ENCODE results near the gene COL24A1.
"Not testable (repeated sequence)": the region's sequence is repeated elsewhere in the genome, so short reads cannot be mapped to it uniquely, and the experiment has no call there.

COL24A1 gene

GRCh38 chr1:85798419-85798818 is 358.2 kb downstream of the COL24A1 start:
- DNase-seq = no peak

DNA sequence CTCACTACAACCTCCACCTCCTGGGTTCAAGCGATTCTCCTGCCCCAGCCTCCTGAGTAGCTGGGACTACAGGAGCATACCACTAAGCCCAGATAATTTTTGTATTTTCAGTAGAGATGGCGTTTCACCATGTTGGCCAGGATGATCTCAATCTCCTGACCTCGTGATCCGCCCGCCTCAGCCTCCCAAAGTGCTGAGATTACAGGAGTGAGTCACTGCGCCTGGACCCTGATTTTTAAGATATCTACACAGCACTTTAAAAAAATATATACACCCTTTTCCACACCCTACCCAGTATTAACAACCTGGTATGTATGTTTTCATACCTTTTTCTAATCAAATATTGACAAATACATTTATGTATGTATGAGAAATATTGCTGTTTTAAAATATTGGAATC is 379.6 kb downstream of the COL24A1 start:
- not testable (repeated sequence) for DNase-seq

DNA sequence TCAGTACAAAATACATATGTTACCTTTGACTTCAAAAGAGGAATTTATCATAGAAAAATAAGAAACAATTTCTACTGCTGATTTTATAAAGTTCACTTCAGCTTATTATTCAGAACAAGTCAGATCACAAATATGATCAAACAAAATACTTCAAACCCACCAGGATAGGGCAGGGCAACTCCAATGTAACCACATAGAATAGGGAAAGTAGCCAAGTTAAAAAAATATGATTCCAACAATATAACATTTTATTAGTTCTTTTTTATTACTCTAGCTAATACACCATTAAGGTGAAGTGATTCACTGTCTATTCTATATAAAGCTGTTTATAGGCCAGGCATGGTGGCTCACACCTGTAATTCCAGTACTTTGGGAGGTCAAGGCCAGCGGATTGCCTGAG is 393.8 kb downstream of the COL24A1 start:
- no peak for DNase-seq

DNA sequence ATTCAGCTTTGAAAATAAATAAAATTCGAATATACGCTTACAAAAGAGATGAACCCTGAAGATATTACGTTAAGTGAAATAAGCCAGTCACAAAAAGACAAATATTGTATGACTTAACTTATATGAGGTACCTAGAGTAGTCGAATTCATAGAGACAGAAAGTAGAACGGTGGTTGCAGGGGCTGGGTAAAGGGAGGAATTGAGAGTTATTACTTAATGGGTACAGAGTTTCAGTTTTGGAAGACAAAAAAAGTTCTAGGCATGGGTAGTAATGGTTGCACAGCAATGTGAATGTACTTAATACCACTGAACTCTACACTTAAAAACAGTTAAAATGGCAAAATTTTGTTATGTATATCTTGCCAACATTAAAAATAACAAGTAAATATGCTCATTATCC is 399.7 kb downstream of the COL24A1 start:
- no peak for DNase-seq

DNA sequence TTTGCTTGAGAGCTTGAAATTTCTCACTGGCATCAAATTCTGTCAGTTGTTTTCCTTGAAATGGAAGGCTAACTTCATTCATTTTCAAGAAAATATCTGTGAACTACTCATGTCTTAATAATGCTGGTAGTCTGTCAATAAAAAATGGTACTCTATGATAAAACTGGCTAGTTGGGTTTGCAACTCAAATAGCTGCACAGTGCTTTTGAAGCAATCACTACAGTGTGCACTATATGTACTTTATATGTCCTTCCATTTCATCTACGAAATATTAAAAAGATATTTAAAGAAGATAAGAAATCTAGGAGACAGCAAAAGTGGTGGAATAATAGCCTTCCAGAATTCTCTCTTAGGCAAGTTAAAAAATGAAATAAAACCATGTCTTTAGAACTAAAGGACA is 408.5 kb downstream of the COL24A1 start:
- DNase-seq = no peak

DNA sequence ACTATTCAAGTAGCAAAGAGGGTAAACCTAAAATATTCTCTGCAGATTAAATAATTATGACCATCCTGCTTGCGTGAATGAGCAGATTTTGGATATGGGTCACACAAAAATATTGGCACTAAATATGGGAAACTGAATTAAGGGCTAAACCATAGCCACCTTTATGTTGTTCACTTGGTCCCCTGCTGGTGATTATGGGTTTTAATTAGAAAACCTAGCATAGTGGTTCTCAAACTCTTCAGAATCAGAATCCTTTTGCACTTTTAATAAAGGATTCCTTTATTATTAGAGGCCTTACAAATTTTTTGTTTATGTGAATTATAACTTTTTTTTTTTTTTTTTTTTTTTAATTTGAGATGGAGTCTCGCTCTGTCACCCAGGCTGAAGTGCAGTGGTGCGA is 409.8 kb downstream of the COL24A1 start:
- DNase-seq = no peak

GRCh38 chr1:85743814-85744213 is 412.8 kb downstream of the COL24A1 start:
- DNase-seq = no peak

DNA sequence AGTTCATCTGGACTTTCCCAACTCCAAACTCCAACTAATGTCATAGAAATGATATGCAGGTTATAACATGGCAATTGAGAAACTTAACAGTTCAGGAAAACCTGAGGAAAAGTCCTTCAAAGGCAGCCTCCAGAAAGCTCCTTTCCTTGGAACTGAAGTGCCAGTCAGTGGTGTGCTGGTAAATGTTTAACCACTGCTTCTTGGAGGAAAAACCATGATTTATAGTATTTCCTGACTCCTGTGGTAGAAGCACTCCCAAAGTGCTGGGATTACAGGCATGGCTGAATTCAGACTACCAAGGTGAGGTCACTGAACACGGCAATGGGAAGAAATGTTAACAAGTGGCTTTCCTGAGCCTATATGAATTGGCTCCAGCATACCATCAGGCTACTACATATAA is 421.6 kb downstream of the COL24A1 start:
- DNase-seq = no peak

- DNase-seq = no peak
These were observed 437.8 kb downstream of the COL24A1 start for GRCh38 chr1:85718678-85719340.

DNA sequence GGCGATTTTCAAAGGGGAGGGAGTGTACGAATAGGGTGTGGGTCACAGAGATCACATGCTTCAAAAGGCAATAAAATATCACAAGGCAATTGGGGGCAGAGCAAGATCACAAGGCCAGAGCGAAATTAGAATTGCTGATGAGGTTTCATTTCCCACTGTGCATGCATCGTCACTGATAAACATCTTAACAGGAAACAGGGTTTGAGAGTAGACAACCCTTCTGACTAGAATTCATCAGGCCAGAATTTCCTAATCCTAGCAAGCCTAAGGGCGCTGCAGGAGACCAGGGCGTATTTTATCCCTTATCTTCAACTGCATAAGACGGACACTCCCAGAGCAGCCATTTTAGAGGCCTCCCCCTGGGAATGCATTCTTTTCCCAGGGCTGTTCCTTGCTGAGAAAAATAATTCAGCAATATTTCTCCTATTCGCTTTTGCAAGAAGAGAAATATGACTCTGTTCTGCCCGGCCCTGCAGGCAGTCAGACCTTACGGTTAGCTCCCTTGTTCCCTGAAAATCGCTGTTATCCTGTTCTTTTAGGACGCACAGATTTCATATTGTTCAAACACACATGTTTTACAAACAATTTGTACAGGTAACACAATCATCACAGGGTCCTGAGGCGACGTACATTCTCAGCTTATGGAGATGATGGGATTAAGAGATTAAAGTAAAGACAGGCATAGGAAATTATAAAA is 442.0 kb downstream of the COL24A1 start:
- DNase-seq = not testable (repeated sequence)

GRCh38 chr1:85708829-85709227 is 447.7 kb downstream of the COL24A1 start:
- DNase-seq = no peak

GRCh38 chr1:85707990-85708828 is 448.4 kb downstream of the COL24A1 start, which contains the start of gene ZNHIT6:
ZNHIT6 (minus strand) TSS chr1:85708433; CDS start chr1:85708284, 149 bp downstream.
- peak; percentile 93 to 97 (median 94) for DNase-seq

DNA sequence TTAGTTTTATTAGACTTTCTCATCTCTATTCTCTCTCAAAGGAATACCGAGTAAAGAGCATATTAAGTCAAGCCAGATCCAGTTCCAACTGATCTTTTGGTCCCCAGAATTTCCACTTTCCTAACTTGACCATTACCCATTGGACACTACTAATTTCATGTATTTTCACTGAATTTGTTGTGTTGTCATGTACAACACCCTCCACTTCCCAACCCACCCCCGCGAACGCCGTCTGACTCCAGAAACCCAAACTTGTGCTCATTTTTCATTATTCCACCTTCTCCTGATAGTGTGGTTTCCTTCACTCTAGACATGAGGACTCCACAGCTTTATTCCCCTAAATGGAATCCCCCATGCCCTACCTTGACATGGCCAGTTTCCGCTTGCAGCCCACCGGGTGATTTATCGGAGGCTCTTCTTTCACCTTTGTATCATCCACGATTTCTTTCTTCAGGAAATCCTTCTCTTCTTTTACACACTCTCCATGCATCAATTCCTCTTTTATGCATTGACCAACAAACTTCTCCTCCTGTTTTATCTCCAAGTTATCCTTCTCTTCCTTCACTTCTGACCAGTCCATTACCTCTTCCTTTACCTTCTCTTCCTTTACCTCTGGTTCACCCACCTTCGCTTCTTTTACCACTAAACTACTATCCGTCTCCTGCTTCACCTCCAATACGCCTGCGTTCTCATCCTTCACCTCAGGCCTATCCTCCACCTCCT is 449.1 kb downstream of the COL24A1 start:
- peak in 1 of 3 experiments; percentile 34 for DNase-seq

DNA sequence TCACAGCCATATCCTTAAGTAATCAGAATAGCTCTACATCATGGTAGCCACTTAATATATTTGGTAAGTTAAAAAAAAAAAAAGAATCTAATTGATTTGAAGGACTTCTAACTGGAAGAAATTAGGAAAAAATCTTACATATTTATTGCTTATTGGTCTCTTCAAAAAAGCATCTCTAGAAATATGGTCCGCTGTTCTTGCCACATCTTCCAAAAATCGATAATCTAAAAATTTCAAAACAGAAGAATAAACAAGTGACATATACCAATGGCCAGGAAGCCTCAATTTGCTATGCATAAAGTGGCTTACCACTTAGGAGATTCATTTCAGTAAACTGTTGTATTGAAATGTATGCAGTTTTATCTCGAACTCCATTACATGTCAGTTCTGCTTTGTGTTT is 450.6 kb downstream of the COL24A1 start:
- DNase-seq = no peak

- no peak for DNase-seq
These were observed 456.1 kb downstream of the COL24A1 start for GRCh38 chr1:85700422-85700821.

DNA sequence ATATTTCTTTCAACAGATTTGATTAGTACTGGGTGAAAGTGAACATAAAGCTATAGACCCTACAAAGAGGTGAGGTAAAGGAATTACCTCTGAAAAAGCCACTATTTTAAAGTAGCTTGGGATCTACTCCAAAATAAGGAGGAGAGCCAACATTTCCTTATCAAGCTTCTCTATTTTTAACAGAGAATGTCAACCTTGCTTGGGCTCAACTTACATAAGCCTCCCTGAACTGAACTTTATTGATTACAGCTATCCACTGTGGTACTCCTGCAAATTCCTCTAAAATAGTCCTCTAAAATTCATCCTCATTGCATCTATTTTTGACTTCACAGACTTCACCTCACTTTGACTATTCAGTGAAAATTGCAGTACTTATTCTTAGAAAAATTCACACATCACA is 458.7 kb downstream of the COL24A1 start:
- DNase-seq = no peak

DNA sequence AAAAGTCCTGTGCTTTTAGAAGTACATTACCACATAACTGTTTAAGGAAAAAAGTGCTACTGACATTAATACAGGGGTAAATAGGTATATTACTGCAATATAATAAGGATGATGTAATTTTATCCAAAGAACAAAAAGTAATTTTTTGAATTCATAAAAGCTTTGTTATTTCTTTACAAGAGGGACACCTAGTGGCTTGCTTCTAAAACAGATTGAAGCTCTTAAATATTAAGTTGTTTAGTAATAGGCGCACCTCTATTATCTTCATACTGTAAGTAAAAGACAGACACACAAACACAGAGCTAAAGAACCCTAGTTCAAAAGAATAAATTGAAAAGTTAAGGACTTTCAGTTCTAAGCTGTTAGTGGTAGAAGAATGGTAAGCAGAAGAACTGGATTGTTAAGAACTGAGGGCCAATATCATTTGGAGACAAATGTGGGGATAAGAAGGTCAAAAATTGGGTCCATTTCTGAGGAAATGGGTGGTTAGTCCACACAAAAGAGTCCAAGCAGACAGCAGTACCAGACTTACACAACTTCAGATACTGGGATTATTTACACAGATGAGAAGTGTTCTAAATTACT is 463.8 kb downstream of the COL24A1 start:
- DNase-seq = peak in 2 of 3 experiments; percentile 1 to 23

GRCh38 chr1:85689775-85690404 is 466.7 kb downstream of the COL24A1 start:
- DNase-seq = no peak

GRCh38 chr1:85683292-85684025 is 473.1 kb downstream of the COL24A1 start:
- DNase-seq = no peak

GRCh38 chr1:85681087-85681486 is 475.5 kb downstream of the COL24A1 start:
- DNase-seq = peak in 1 of 3 experiments; percentile 9
